ENCODE results near the gene SOHLH1. TPM values are rescaled to one million over a fixed set of nuclear protein-coding genes. Genes with fewer than 3 reads are reported as not detected.
A peak's percentile ranks its signal among the peaks of the same experiment; 100 is the strongest.

SOHLH1 gene
- total and polyA plus RNA-seq, 4 donors = not detected

GRCh38 chr9:135716045-135716444 lies 16.8 kb upstream of the SOHLH1 start:
- 77 to 87% methylated on average over 11 of the region's 11 CpGs for WGBS, 2 donors
- H3K9me3 ChIP-seq (ENCODE audit: control insufficient read depth in 4 of 4, insufficient read depth in 3 of 4, low read length in 3 of 4) = peaks cover 0 to 4% (median 0%) of the 10 kb centered on the region in 4 donors
- no peak overlapping the region for H3K9ac ChIP-seq (ENCODE audit: insufficient read depth in 1 of 2, low read length in 2 of 2)
- H3K27ac ChIP-seq (ENCODE audit: low read depth in 1 of 2, low read length in 1 of 2) = no peak overlapping the region
- H3K36me3 ChIP-seq (ENCODE audit: control insufficient read depth in 4 of 4, insufficient read depth in 4 of 4, low read length in 4 of 4) = no peaks in the 10 kb centered on the region
- no peak for ATAC-seq (ENCODE audit: insufficient read depth, low FRiP score)
- no peak for TF ChIP-seq CTCF (IDR thresholded peaks at IDR 0.05; ENCODE audit: control extremely low read depth, extremely low read depth)
- no peak overlapping the region for H3K4me3 ChIP-seq
- DNase-seq = no peak
- H3K27me3 ChIP-seq (ENCODE audit: control insufficient read depth in 3 of 3, insufficient read depth in 3 of 3, low read length in 2 of 3) = peaks cover 14 to 24% (median 21%) of the 10 kb centered on the region in 3 donors
- no peaks in the 10 kb centered on the region for H3K4me1 ChIP-seq (ENCODE audit: control insufficient read depth in 5 of 5, insufficient read depth in 5 of 5, low read length in 5 of 5)

GRCh38 chr9:135715056-135715595 lies 15.8 kb upstream of the SOHLH1 start:
- H3K27me3 ChIP-seq (ENCODE audit: control insufficient read depth in 3 of 3, insufficient read depth in 3 of 3, low read length in 2 of 3) = peaks cover 14 to 21% (median 17%) of the 10 kb centered on the region in 3 donors
- no peaks in the 10 kb centered on the region for H3K4me1 ChIP-seq (ENCODE audit: control insufficient read depth in 5 of 5, insufficient read depth in 5 of 5, low read length in 5 of 5)
- H3K9ac ChIP-seq (ENCODE audit: insufficient read depth in 1 of 2, low read length in 2 of 2) = no peak overlapping the region
- ATAC-seq (ENCODE audit: insufficient read depth, low FRiP score) (no peak), DNase-seq (no peak)
- no peaks in the 10 kb centered on the region for H3K36me3 ChIP-seq (ENCODE audit: control insufficient read depth in 4 of 4, insufficient read depth in 4 of 4, low read length in 4 of 4)
- no peak overlapping the region for H3K27ac ChIP-seq (ENCODE audit: low read depth in 1 of 2, low read length in 1 of 2)
- 25 to 28% methylated on average over 23 of the region's 23 CpGs for WGBS, 2 donors
- TF ChIP-seq CTCF (IDR thresholded peaks at IDR 0.05; ENCODE audit: control extremely low read depth, extremely low read depth) = no peak
- H3K4me3 ChIP-seq = no peak overlapping the region
- peaks cover 0 to 4% (median 0%) of the 10 kb centered on the region in 4 donors for H3K9me3 ChIP-seq (ENCODE audit: control insufficient read depth in 4 of 4, insufficient read depth in 3 of 4, low read length in 3 of 4)

- H3K9ac ChIP-seq (ENCODE audit: insufficient read depth in 1 of 2, low read length in 2 of 2) = no peak overlapping the region
- WGBS, 2 donors = 4 to 6% methylated on average over 26 to 103 of the region's 103 CpGs
- TF ChIP-seq CTCF (IDR thresholded peaks at IDR 0.05; ENCODE audit: control extremely low read depth, extremely low read depth) = no peak
- peaks cover 0 to 4% (median 0%) of the 10 kb centered on the region in 4 donors for H3K9me3 ChIP-seq (ENCODE audit: control insufficient read depth in 4 of 4, insufficient read depth in 3 of 4, low read length in 3 of 4)
- H3K36me3 ChIP-seq (ENCODE audit: control insufficient read depth in 4 of 4, insufficient read depth in 4 of 4, low read length in 4 of 4) = no peaks in the 10 kb centered on the region
- H3K4me1 ChIP-seq (ENCODE audit: control insufficient read depth in 5 of 5, insufficient read depth in 5 of 5, low read length in 5 of 5) = no peaks in the 10 kb centered on the region
- DNase-seq (peak; percentile 12 to 41 (median 38)), ATAC-seq (ENCODE audit: insufficient read depth, low FRiP score) (no peak)
- peaks cover 14 to 21% (median 17%) of the 10 kb centered on the region in 3 donors for H3K27me3 ChIP-seq (ENCODE audit: control insufficient read depth in 3 of 3, insufficient read depth in 3 of 3, low read length in 2 of 3)
- H3K4me3 ChIP-seq = no peak overlapping the region
- H3K27ac ChIP-seq (ENCODE audit: low read depth in 1 of 2, low read length in 1 of 2) = no peak overlapping the region
Measured at GRCh38 chr9:135714242-135715055, 15.2 kb upstream of the SOHLH1 start.

Data from lung (tissue), 12 donors.